B cell (primary cell): Measurements from ENCODE around the gene UPF1. TPM values are rescaled to one million over a fixed set of nuclear protein-coding genes. Genes with fewer than 3 reads are reported as not detected.

Source experiments
- ATAC-seq: fragments of 200-7000 bp; cut with Tn5 transposase; one replicate; pipeline ENCODE4 v1.10.0; 2021; ENCODE audit warnings: low read depth, mild to moderate bottlenecking, moderate number of reproducible peaks, moderate library complexity
- CTCF ChIA-PET: fragments of 350-600 bp; sonication (Branson Sonifier 250); formaldehyde crosslinking; loops from one replicate; lab custom pipeline; 2021; ENCODE audit warnings: antibody characterized with exemption, inconsistent platforms; lab: Charles Lee
- POLR2A ChIA-PET: fragments of 350-600 bp; sonication (Branson Sonifier 250); formaldehyde crosslinking; loops from one replicate; lab custom pipeline; 2021; ENCODE audit warnings: antibody characterized with exemption; lab: Charles Lee
- DNase-seq: peaks from one replicate; pipeline ENCODE4 v3.0.0; 2013
- H2AFZ ChIP-seq: 2 replicates; pipeline ENCODE4 v1.6.1; 2012; ENCODE audit warnings: mild to moderate bottlenecking, low read depth, low read length; ENCODE audit not compliant: insufficient read depth, poor library complexity, severe bottlenecking
- H3K27ac ChIP-seq, 2 donors: 1 replicate in 1 of 2; 2 replicates in 1 of 2; pipeline ENCODE4 v1.5.1; 2012 to 2013; ENCODE audit warnings: low read length in 2 of 2, mild to moderate bottlenecking in 2 of 2, moderate library complexity in 1 of 2
- H3K27me3 ChIP-seq, 4 experiments: fragments of 200-600 bp in 1 of 4; sonication (generic) in 1 of 4; replicated peaks in 1 of 4; 1 replicate in 2 of 4; 2 replicates in 2 of 4; pipeline versions ENCODE4 v1.6.1 to v1.7.0; 2013 to 2016; ENCODE audit warnings: low read length in 3 of 4, mild to moderate bottlenecking in 2 of 4, mixed read lengths in 1 of 4, moderate library complexity in 1 of 4; ENCODE audit not compliant: insufficient read depth in 4 of 4, control insufficient read depth in 3 of 4; ENCODE audit errors: control extremely low read depth in 1 of 4
- H3K36me3 ChIP-seq, 2 experiments: replicated peaks in 1 of 2; 1 replicate in 1 of 2; 2 replicates in 1 of 2; pipeline versions ENCODE4 v1.6.1 to v1.7.1; 2013; ENCODE audit warnings: low read length in 1 of 2; ENCODE audit not compliant: insufficient read depth in 2 of 2, control insufficient read depth in 1 of 2; ENCODE audit errors: control extremely low read depth in 1 of 2, extremely low read depth in 1 of 2
- H3K4me1 ChIP-seq, 2 donors: fragments of 200-600 bp in 1 of 2; sonication (generic) in 1 of 2; 1 replicate in 1 of 2; 2 replicates in 1 of 2; pipeline versions ENCODE4 v1.5.1 to v1.6.1; 2013 to 2017; ENCODE audit warnings: low read length in 2 of 2; ENCODE audit not compliant: control insufficient read depth in 2 of 2, insufficient read depth in 2 of 2
- H3K4me2 ChIP-seq: replicated peaks from 2 replicates; pipeline ENCODE3; 2012; ENCODE audit warnings: mild to moderate bottlenecking, low read depth, low read length; ENCODE audit not compliant: poor library complexity, severe bottlenecking
- H3K4me3 ChIP-seq, 5 experiments: fragments of 200-600 bp in 1 of 5; sonication (generic) in 1 of 5; 1 replicate in 3 of 5; 2 replicates in 2 of 5; pipeline versions ENCODE4 v1.5.1 to v1.7.0; 2011 to 2016; ENCODE audit warnings: low read length in 4 of 5, mild to moderate bottlenecking in 4 of 5, low read depth in 2 of 5, control low read depth in 1 of 5, moderate library complexity in 1 of 5; ENCODE audit not compliant: insufficient read depth in 1 of 5; ENCODE audit errors: control extremely low read depth in 1 of 5, extremely low read depth in 1 of 5
- H3K79me2 ChIP-seq: fragments of 200-600 bp; sonication (generic); one replicate; pipeline ENCODE4 v1.6.0; 2016; ENCODE audit warnings: low read length; ENCODE audit not compliant: control insufficient read depth, insufficient read depth
- H3K9ac ChIP-seq: fragments of 200-600 bp; sonication (generic); 2 replicates; pipeline ENCODE4 v1.6.1; 2017; ENCODE audit warnings: mild to moderate bottlenecking, low read length, moderate library complexity
- H3K9me3 ChIP-seq, 3 donors: one replicate each; pipeline versions ENCODE4 v1.6.1 to v1.7.1; 2013; ENCODE audit warnings: low read length in 2 of 3; ENCODE audit not compliant: control insufficient read depth in 2 of 3, insufficient read depth in 1 of 3; ENCODE audit errors: control extremely low read depth in 1 of 3
- H4K20me1 ChIP-seq: 2 replicates; pipeline ENCODE4 v1.6.0; 2012; ENCODE audit warnings: mild to moderate bottlenecking, low read length; ENCODE audit not compliant: insufficient read depth, control insufficient read depth, poor library complexity, severe bottlenecking
- H3K27ac Mint-ChIP-seq: one replicate; pipeline ENCODE4 v1.8.0; 2021; ENCODE audit warnings: mixed read lengths
- H3K27me3 Mint-ChIP-seq: one replicate; pipeline ENCODE4 v1.8.0; 2021; ENCODE audit warnings: mixed read lengths
- H3K4me1 Mint-ChIP-seq: one replicate; pipeline ENCODE4 v1.8.0; 2021; ENCODE audit warnings: mixed read lengths
- H3K4me3 Mint-ChIP-seq: one replicate; pipeline ENCODE4 v1.8.0; 2021; ENCODE audit warnings: mixed read lengths
- H3K9me3 Mint-ChIP-seq: one replicate; pipeline ENCODE4 v1.8.0; 2022; ENCODE audit warnings: mixed read lengths; ENCODE audit not compliant: insufficient read depth
- EZH2 ChIP-seq: IDR thresholded peaks from 2 replicates; pipeline ENCODE4 v1.6.1; 2012; ENCODE audit warnings: borderline replicate concordance, low read depth, mild to moderate bottlenecking, moderate library complexity, low read length; ENCODE audit not compliant: insufficient read depth, poor library complexity, severe bottlenecking
- WGBS: methylation state at CpG from one replicate; pipeline ENCODE4 v1.1.5; 2013; ENCODE audit warnings: missing lambda C conversion rate; ENCODE audit not compliant: insufficient coverage; 5-methylcytosine and 5-hydroxymethylcytosine counted together
- intact Hi-C: fragments of 100-400 bp; cut with micrococcal nuclease; formaldehyde crosslinking; loops from one replicate; pipeline ENCODE4 v1.10.0; 2022
- polyA plus RNA-seq: library from polyadenylated mRNA; depleted of rRNA; stranded (reverse); fragments of >200 nt; gene quantifications from 2 replicates; pipeline ENCODE4 v1.2.3, GENCODE V29; 2012
- total RNA-seq, 2 donors: library from RNA; stranded (reverse); fragments of 120-200 nt in 1 of 2; gene quantifications; 1 replicate in 1 of 2; 2 replicates in 1 of 2; pipeline versions ENCODE4 v1.2.3 to v1.2.4, GENCODE V29; 2013 to 2022
- TF ChIP-seq, protein P1 (sequence below): fragments of 200-600 bp; IDR thresholded peaks from one replicate; pipeline ENCODE4 v1.8.0; 2022; ENCODE audit warnings: antibody characterized with exemption, mild to moderate bottlenecking

Gene UPF1
- total and polyA plus RNA-seq, 2 donors (not counting 1 experiment from before 2014, with no cell fraction given): 51.9 to 98.6 TPM

DNA sequence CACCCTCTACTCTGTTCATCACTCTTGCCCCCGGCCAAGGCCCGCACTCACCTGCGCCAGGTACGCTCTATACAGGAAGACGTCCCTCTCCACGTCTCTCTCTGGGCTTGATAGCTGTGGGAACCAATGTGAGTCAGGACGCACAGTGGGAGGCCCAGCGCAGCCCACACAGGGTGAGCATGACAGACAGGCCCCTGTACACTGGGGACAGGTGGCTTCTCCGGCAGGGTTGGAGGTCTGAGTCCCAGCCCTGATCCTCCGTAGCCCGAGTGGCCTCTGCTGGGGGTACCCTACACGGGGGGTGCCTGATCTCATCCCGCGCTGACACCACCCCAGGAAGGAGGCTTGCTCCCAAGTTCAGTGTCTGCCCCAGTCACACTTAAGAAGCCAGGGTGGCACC, 81.2 kb downstream of the UPF1 start:
- TF ChIP-seq, protein P1, sequence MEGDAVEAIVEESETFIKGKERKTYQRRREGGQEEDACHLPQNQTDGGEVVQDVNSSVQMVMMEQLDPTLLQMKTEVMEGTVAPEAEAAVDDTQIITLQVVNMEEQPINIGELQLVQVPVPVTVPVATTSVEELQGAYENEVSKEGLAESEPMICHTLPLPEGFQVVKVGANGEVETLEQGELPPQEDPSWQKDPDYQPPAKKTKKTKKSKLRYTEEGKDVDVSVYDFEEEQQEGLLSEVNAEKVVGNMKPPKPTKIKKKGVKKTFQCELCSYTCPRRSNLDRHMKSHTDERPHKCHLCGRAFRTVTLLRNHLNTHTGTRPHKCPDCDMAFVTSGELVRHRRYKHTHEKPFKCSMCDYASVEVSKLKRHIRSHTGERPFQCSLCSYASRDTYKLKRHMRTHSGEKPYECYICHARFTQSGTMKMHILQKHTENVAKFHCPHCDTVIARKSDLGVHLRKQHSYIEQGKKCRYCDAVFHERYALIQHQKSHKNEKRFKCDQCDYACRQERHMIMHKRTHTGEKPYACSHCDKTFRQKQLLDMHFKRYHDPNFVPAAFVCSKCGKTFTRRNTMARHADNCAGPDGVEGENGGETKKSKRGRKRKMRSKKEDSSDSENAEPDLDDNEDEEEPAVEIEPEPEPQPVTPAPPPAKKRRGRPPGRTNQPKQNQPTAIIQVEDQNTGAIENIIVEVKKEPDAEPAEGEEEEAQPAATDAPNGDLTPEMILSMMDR: no peak
- no peak for TF ChIP-seq EZH2
- Mint-ChIP-seq H3K4me3 (no peak overlapping the region), H3K9me3 (no peaks in the 10 kb centered on the region), H3K4me1 (peaks cover 19% of the 10 kb centered on the region), H3K27ac (no peak overlapping the region), H3K27me3 (no peaks in the 10 kb centered on the region)
- Histone ChIP-seq H3K36me3 (peaks cover 0 to 52% of the 10 kb centered on the region in 2 experiments), H3K27ac (no peak overlapping the region), H3K27me3 (no peaks in the 10 kb centered on the region), H3K9ac (no peak overlapping the region), H3K79me2 (peaks cover 79% of the 10 kb centered on the region), H3K9me3 (no peaks in the 10 kb centered on the region), H3K4me2 (no peak overlapping the region), H4K20me1 (peaks cover 78% of the 10 kb centered on the region), H3K4me3 (no peak overlapping the region), H2AFZ (no peak overlapping the region), H3K4me1 (peaks cover 3 to 8% of the 10 kb centered on the region in 2 donors)
- 97% methylated on average over 14 of the region's 14 CpGs for WGBS
- ChIA-PET CTCF (no interaction called here), POLR2A (interaction anchor here (0.6 kb wide), 1 partner anchor 442 kb away, joined by 3 read pairs; no protein-coding TSS in a partner anchor)
- intact Hi-C loops: no loop called here
- no peak for ATAC-seq
- DNase-seq: no peak

DNA sequence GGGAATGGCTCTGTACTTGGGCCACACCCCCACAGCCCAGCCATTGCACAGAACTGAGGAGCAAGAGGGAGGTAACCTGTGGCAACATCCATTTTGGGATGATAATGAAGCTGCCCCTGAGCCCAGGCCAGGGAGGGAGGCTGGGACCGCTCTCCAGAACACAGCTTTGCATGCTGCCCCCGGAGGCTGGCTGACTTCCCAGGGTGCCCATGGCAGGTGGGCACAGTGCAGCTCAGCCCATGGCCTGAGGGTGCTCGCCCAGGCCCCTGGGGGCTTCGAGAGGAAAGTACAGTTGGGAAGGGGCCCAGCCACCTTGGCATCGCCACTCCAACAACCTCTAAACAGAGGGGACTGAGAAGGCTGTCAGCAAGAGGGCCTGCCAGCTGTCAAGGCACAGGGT, 81.7 kb downstream of the UPF1 start:
- H2AFZ ChIP-seq: no peak overlapping the region
- DNase-seq (no peak), ATAC-seq (no peak)
- H3K4me1 ChIP-seq: peaks cover 7 to 14% of the 10 kb centered on the region in 2 donors
- peaks cover 77% of the 10 kb centered on the region for H4K20me1 ChIP-seq
- H3K4me2 ChIP-seq: no peak overlapping the region
- no peaks in the 10 kb centered on the region for H3K9me3 ChIP-seq
- no peak overlapping the region for H3K4me3 ChIP-seq
- CTCF ChIA-PET: no interaction called here
- intact Hi-C loops: no loop called here
- Mint-ChIP-seq H3K4me3 (no peak overlapping the region), H3K9me3 (no peaks in the 10 kb centered on the region), H3K4me1 (peaks cover 24% of the 10 kb centered on the region), H3K27me3 (no peaks in the 10 kb centered on the region), H3K27ac (no peak overlapping the region)
- TF ChIP-seq EZH2: no peak
- TF ChIP-seq, protein P1: no peak
- H3K9ac ChIP-seq: no peak overlapping the region
- POLR2A ChIA-PET: no interaction called here
- 100% methylated on average over 3 of the region's 5 CpGs for WGBS
- peaks cover 84% of the 10 kb centered on the region for H3K79me2 ChIP-seq
- no peak overlapping the region for H3K27ac ChIP-seq
- peaks cover 0 to 50% of the 10 kb centered on the region in 2 experiments for H3K36me3 ChIP-seq
- no peaks in the 10 kb centered on the region for H3K27me3 ChIP-seq
